B cell (primary cell): ENCODE data around the gene WBP1L. TPM values are rescaled to one million over a fixed set of nuclear protein-coding genes. Genes with fewer than 3 reads are reported as not detected.

Experiments used
- ATAC-seq: fragments of 200-7000 bp; cut with Tn5 transposase; one replicate; pipeline ENCODE4 v1.10.0; 2021; ENCODE audit warnings: low read depth, mild to moderate bottlenecking, moderate number of reproducible peaks, moderate library complexity
- CTCF ChIA-PET: fragments of 350-600 bp; sonication (Branson Sonifier 250); formaldehyde crosslinking; loops from one replicate; lab custom pipeline; 2021; ENCODE audit warnings: antibody characterized with exemption, inconsistent platforms; lab: Charles Lee
- POLR2A ChIA-PET: fragments of 350-600 bp; sonication (Branson Sonifier 250); formaldehyde crosslinking; loops from one replicate; lab custom pipeline; 2021; ENCODE audit warnings: antibody characterized with exemption; lab: Charles Lee
- DNase-seq: peaks from one replicate; pipeline ENCODE4 v3.0.0; 2013
- H2AFZ ChIP-seq: 2 replicates; pipeline ENCODE4 v1.6.1; 2012; ENCODE audit warnings: mild to moderate bottlenecking, low read depth, low read length; ENCODE audit not compliant: insufficient read depth, poor library complexity, severe bottlenecking
- H3K27ac ChIP-seq, 2 donors: 1 replicate in 1 of 2; 2 replicates in 1 of 2; pipeline ENCODE4 v1.5.1; 2012 to 2013; ENCODE audit warnings: low read length in 2 of 2, mild to moderate bottlenecking in 2 of 2, moderate library complexity in 1 of 2
- H3K27me3 ChIP-seq, 4 experiments: fragments of 200-600 bp in 1 of 4; sonication (generic) in 1 of 4; replicated peaks in 1 of 4; 1 replicate in 2 of 4; 2 replicates in 2 of 4; pipeline versions ENCODE4 v1.6.1 to v1.7.0; 2013 to 2016; ENCODE audit warnings: low read length in 3 of 4, mild to moderate bottlenecking in 2 of 4, mixed read lengths in 1 of 4, moderate library complexity in 1 of 4; ENCODE audit not compliant: insufficient read depth in 4 of 4, control insufficient read depth in 3 of 4; ENCODE audit errors: control extremely low read depth in 1 of 4
- H3K36me3 ChIP-seq, 2 experiments: replicated peaks in 1 of 2; 1 replicate in 1 of 2; 2 replicates in 1 of 2; pipeline versions ENCODE4 v1.6.1 to v1.7.1; 2013; ENCODE audit warnings: low read length in 1 of 2; ENCODE audit not compliant: insufficient read depth in 2 of 2, control insufficient read depth in 1 of 2; ENCODE audit errors: control extremely low read depth in 1 of 2, extremely low read depth in 1 of 2
- H3K4me1 ChIP-seq, 2 donors: fragments of 200-600 bp in 1 of 2; sonication (generic) in 1 of 2; 1 replicate in 1 of 2; 2 replicates in 1 of 2; pipeline versions ENCODE4 v1.5.1 to v1.6.1; 2013 to 2017; ENCODE audit warnings: low read length in 2 of 2; ENCODE audit not compliant: control insufficient read depth in 2 of 2, insufficient read depth in 2 of 2
- H3K4me2 ChIP-seq: replicated peaks from 2 replicates; pipeline ENCODE3; 2012; ENCODE audit warnings: mild to moderate bottlenecking, low read depth, low read length; ENCODE audit not compliant: poor library complexity, severe bottlenecking
- H3K4me3 ChIP-seq, 5 experiments: fragments of 200-600 bp in 1 of 5; sonication (generic) in 1 of 5; 1 replicate in 3 of 5; 2 replicates in 2 of 5; pipeline versions ENCODE4 v1.5.1 to v1.7.0; 2011 to 2016; ENCODE audit warnings: low read length in 4 of 5, mild to moderate bottlenecking in 4 of 5, low read depth in 2 of 5, control low read depth in 1 of 5, moderate library complexity in 1 of 5; ENCODE audit not compliant: insufficient read depth in 1 of 5; ENCODE audit errors: control extremely low read depth in 1 of 5, extremely low read depth in 1 of 5
- H3K79me2 ChIP-seq: fragments of 200-600 bp; sonication (generic); one replicate; pipeline ENCODE4 v1.6.0; 2016; ENCODE audit warnings: low read length; ENCODE audit not compliant: control insufficient read depth, insufficient read depth
- H3K9ac ChIP-seq: fragments of 200-600 bp; sonication (generic); 2 replicates; pipeline ENCODE4 v1.6.1; 2017; ENCODE audit warnings: mild to moderate bottlenecking, low read length, moderate library complexity
- H3K9me3 ChIP-seq, 3 donors: one replicate each; pipeline versions ENCODE4 v1.6.1 to v1.7.1; 2013; ENCODE audit warnings: low read length in 2 of 3; ENCODE audit not compliant: control insufficient read depth in 2 of 3, insufficient read depth in 1 of 3; ENCODE audit errors: control extremely low read depth in 1 of 3
- H4K20me1 ChIP-seq: 2 replicates; pipeline ENCODE4 v1.6.0; 2012; ENCODE audit warnings: mild to moderate bottlenecking, low read length; ENCODE audit not compliant: insufficient read depth, control insufficient read depth, poor library complexity, severe bottlenecking
- H3K27ac Mint-ChIP-seq: one replicate; pipeline ENCODE4 v1.8.0; 2021; ENCODE audit warnings: mixed read lengths
- H3K27me3 Mint-ChIP-seq: one replicate; pipeline ENCODE4 v1.8.0; 2021; ENCODE audit warnings: mixed read lengths
- H3K4me1 Mint-ChIP-seq: one replicate; pipeline ENCODE4 v1.8.0; 2021; ENCODE audit warnings: mixed read lengths
- H3K4me3 Mint-ChIP-seq: one replicate; pipeline ENCODE4 v1.8.0; 2021; ENCODE audit warnings: mixed read lengths
- H3K9me3 Mint-ChIP-seq: one replicate; pipeline ENCODE4 v1.8.0; 2022; ENCODE audit warnings: mixed read lengths; ENCODE audit not compliant: insufficient read depth
- EZH2 ChIP-seq: IDR thresholded peaks from 2 replicates; pipeline ENCODE4 v1.6.1; 2012; ENCODE audit warnings: borderline replicate concordance, low read depth, mild to moderate bottlenecking, moderate library complexity, low read length; ENCODE audit not compliant: insufficient read depth, poor library complexity, severe bottlenecking
- WGBS: methylation state at CpG from one replicate; pipeline ENCODE4 v1.1.5; 2013; ENCODE audit warnings: missing lambda C conversion rate; ENCODE audit not compliant: insufficient coverage; 5-methylcytosine and 5-hydroxymethylcytosine counted together
- intact Hi-C: fragments of 100-400 bp; cut with micrococcal nuclease; formaldehyde crosslinking; loops from one replicate; pipeline ENCODE4 v1.10.0; 2022
- polyA plus RNA-seq: library from polyadenylated mRNA; depleted of rRNA; stranded (reverse); fragments of >200 nt; gene quantifications from 2 replicates; pipeline ENCODE4 v1.2.3, GENCODE V29; 2012
- total RNA-seq, 2 donors: library from RNA; stranded (reverse); fragments of 120-200 nt in 1 of 2; gene quantifications; 1 replicate in 1 of 2; 2 replicates in 1 of 2; pipeline versions ENCODE4 v1.2.3 to v1.2.4, GENCODE V29; 2013 to 2022
- TF ChIP-seq, protein P1 (sequence below): fragments of 200-600 bp; IDR thresholded peaks from one replicate; pipeline ENCODE4 v1.8.0; 2022; ENCODE audit warnings: antibody characterized with exemption, mild to moderate bottlenecking

Gene WBP1L
- total and polyA plus RNA-seq, 2 donors (not counting 1 experiment from before 2014, with no cell fraction given) = 14.3 to 43.2 TPM

DNA sequence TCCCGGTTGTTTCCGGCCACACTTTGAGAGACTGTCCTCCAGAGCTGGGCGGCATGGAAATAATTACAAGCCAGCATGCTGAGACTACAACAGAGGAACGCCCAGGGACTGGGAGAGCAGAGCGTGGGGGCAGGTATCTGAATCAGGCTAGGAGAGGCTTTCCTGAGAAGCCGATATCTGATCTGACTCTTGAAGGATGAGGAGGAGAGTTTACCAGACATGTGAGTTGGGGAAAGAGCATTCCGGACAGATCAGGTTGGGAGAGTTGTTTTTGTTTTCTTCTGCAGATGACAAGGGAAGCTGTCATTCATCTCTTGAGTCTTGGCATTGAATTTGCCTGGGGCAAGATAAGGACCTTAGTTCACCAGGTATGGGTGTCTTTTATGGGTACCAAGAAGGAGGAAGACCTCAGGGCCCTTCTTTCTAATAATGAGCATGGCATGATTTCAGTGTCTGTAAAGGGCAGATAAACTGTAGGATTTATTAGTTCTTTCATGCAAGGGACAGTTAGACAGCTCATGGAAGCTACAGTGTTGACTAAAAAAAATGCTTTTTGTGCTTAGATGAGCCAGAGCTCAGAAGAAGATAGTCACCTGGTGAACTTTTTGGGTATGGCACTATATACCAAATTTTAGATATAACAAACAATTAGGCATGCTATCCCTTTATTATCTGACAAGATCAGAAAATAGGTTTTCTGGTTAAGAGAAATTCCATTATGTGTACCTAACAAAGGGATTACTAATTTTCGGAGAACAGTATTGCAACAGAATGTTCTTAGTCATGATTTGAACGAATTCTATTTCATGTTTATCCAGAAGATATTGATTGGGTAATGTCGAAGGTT lies 36.2 kb downstream of the WBP1L start:
- H3K4me1 ChIP-seq = peaks cover 0 to 10% of the 10 kb centered on the region in 2 donors
- no peak overlapping the region for H3K27ac Mint-ChIP-seq
- WGBS = 97% methylated on average over 7 of the region's 10 CpGs
- H3K4me3 Mint-ChIP-seq = no peak overlapping the region
- ATAC-seq (no peak), DNase-seq (no peak)
- POLR2A ChIA-PET = no interaction called here
- no peak overlapping the region for H3K4me3 ChIP-seq
- peaks cover 0 to 33% of the 10 kb centered on the region in 2 experiments for H3K36me3 ChIP-seq
- H2AFZ ChIP-seq = no peak overlapping the region
- H3K79me2 ChIP-seq = peaks cover 99% of the 10 kb centered on the region
- H3K9ac ChIP-seq = no peak overlapping the region
- no peak overlapping the region for H3K4me2 ChIP-seq
- H3K4me1 Mint-ChIP-seq = peaks cover 46% of the 10 kb centered on the region
- H3K27me3 ChIP-seq = no peaks in the 10 kb centered on the region
- H3K9me3 ChIP-seq = no peaks in the 10 kb centered on the region
- no peaks in the 10 kb centered on the region for H3K27me3 Mint-ChIP-seq
- TF ChIP-seq, protein P1, sequence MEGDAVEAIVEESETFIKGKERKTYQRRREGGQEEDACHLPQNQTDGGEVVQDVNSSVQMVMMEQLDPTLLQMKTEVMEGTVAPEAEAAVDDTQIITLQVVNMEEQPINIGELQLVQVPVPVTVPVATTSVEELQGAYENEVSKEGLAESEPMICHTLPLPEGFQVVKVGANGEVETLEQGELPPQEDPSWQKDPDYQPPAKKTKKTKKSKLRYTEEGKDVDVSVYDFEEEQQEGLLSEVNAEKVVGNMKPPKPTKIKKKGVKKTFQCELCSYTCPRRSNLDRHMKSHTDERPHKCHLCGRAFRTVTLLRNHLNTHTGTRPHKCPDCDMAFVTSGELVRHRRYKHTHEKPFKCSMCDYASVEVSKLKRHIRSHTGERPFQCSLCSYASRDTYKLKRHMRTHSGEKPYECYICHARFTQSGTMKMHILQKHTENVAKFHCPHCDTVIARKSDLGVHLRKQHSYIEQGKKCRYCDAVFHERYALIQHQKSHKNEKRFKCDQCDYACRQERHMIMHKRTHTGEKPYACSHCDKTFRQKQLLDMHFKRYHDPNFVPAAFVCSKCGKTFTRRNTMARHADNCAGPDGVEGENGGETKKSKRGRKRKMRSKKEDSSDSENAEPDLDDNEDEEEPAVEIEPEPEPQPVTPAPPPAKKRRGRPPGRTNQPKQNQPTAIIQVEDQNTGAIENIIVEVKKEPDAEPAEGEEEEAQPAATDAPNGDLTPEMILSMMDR = no peak
- TF ChIP-seq EZH2 = no peak
- CTCF ChIA-PET = no interaction called here
- intact Hi-C loops = no loop called here
- H4K20me1 ChIP-seq = peaks cover 99% of the 10 kb centered on the region
- no peak overlapping the region for H3K27ac ChIP-seq
- no peaks in the 10 kb centered on the region for H3K9me3 Mint-ChIP-seq

DNA sequence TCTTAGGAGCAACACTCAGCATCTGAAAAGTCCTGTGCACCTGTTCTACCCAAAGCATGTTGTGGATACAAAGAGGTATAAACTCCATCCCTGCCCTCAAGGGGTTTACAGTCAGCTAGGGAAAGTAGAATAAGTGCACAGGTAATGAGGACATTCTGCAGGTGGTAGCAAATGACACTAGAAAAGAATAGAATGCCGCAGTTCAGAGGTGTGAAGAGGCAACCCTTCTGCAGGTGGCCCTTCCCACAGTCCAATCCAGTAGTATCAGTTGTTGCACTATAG lies 36.7 kb downstream of the WBP1L start:
- Histone ChIP-seq H3K79me2 (peaks cover 98% of the 10 kb centered on the region), H3K27me3 (no peaks in the 10 kb centered on the region), H2AFZ (no peak overlapping the region), H3K27ac (no peak overlapping the region), H3K4me3 (no peak overlapping the region), H3K9ac (no peak overlapping the region), H3K36me3 (peaks cover 0 to 33% of the 10 kb centered on the region in 2 experiments), H3K4me1 (peaks cover 2 to 10% of the 10 kb centered on the region in 2 donors), H3K4me2 (no peak overlapping the region), H3K9me3 (no peaks in the 10 kb centered on the region), H4K20me1 (peaks cover 99% of the 10 kb centered on the region)
- peaks cover 43% of the 10 kb centered on the region for H3K4me1 Mint-ChIP-seq
- WGBS = 100% methylated on average over 1 of the region's 1 CpG
- H3K4me3 Mint-ChIP-seq = no peak overlapping the region
- no peak for TF ChIP-seq EZH2
- TF ChIP-seq, protein P1 = no peak
- ATAC-seq (no peak), DNase-seq (no peak)
- intact Hi-C loops = no loop called here
- no peak overlapping the region for H3K27ac Mint-ChIP-seq
- H3K27me3 Mint-ChIP-seq = no peaks in the 10 kb centered on the region
- ChIA-PET POLR2A (no interaction called here), CTCF (no interaction called here)
- H3K9me3 Mint-ChIP-seq = no peaks in the 10 kb centered on the region
